Uterus (tissue), 4 donors: ENCODE data around the gene STRN. TPM values are rescaled to one million over a fixed set of nuclear protein-coding genes. Genes with fewer than 3 reads are reported as not detected.

Experiments
- DNase-seq, 2 donors: peaks; one replicate each; pipeline ENCODE4 v3.0.0-alpha.2; 2019 to 2020
- H3K27ac ChIP-seq, 2 donors: fragments of 200-600 bp; sonication (generic); 1 replicate in 1 of 2; 2 replicates in 1 of 2; pipeline ENCODE4 v1.5.1; 2016 to 2018
- H3K27me3 ChIP-seq, 2 donors: fragments of 200-600 bp; sonication (generic); one replicate each; pipeline ENCODE4 v1.5.1; 2018 to 2019; ENCODE audit warnings: control low read depth in 1 of 2
- H3K36me3 ChIP-seq, 2 donors: fragments of 200-600 bp; sonication (generic); one replicate each; pipeline ENCODE4 v1.5.1; 2019; ENCODE audit warnings: control low read depth in 1 of 2
- H3K4me1 ChIP-seq, 2 donors: fragments of 200-600 bp; sonication (generic); one replicate each; pipeline ENCODE4 v1.5.1; 2018 to 2019; ENCODE audit warnings: control low read depth in 1 of 2
- H3K4me3 ChIP-seq, 2 donors: fragments of 200-600 bp; sonication (generic); 1 replicate in 1 of 2; 2 replicates in 1 of 2; pipeline ENCODE4 v1.5.1; 2018 to 2019; ENCODE audit warnings: mild to moderate bottlenecking in 1 of 2
- H3K9me3 ChIP-seq, 2 donors: fragments of 200-600 bp; sonication (generic); one replicate each; pipeline ENCODE4 v1.5.1; 2019; ENCODE audit warnings: control low read depth in 1 of 2
- POLR2A ChIP-seq, 2 donors: fragments of 450-650 bp; IDR thresholded peaks; one replicate each; pipeline ENCODE4 v1.6.1; 2016; ENCODE audit warnings: antibody characterized with exemption in 2 of 2, mild to moderate bottlenecking in 1 of 2, moderate library complexity in 1 of 2
- intact Hi-C: fragments of 100-400 bp; cut with DNase I; formaldehyde crosslinking; loops from one replicate; pipeline ENCODE4 v1.15.1; 2023; ENCODE audit warnings: low total_unique reads
- total RNA-seq, 4 donors: library from RNA; depleted of rRNA in 3 of 4; stranded (reverse); fragments of >200 nt in 3 of 4; gene quantifications; one replicate each; pipeline versions ENCODE4 v1.1.0 to v1.2.4, GENCODE V29; 2014 to 2023
- TF ChIP-seq, protein P1 (sequence below), 4 experiments: fragments of 200-600 bp in 2 of 4; fragments of 450-650 bp in 2 of 4; sonication (generic) in 2 of 4; IDR thresholded peaks; one replicate each; pipeline ENCODE4 v1.5.1; 2016 to 2019; ENCODE audit warnings: antibody characterized with exemption in 4 of 4, mild to moderate bottlenecking in 2 of 4, moderate library complexity in 1 of 4
- donor health status: DM: yes; HTN: yes; CAD: no.

STRN gene
- total RNA-seq, 4 donors from 2014 or later, result 12.0 to 29.0 (median 20.2) TPM

DNA sequence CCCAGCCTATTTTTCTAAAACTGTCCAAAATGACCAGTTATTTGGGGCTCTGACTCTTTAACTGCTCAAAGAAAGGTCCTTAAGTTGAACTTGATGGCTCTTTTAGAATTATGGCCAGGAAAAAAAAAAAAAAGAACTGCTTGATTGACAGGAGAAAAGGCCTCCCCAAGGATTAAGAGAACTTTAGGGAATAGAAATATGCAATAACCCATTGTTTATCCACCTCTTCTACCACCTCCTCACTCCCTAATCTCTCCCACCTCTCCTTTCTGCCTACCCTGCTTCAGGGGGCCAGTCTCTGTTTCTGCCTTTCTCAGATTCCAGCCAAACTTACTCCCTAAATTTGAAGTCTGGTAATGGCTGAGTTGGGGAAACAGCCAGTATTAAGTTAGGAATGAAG is 5.7 kb upstream of the STRN start:
- Histone ChIP-seq H3K36me3 (no peaks in the 10 kb centered on the region), H3K27ac (no peak overlapping the region), H3K4me3 (no peak overlapping the region), H3K27me3 (no peaks in the 10 kb centered on the region), H3K9me3 (no peaks in the 10 kb centered on the region), H3K4me1 (no peaks in the 10 kb centered on the region)
- DNase-seq, result no peak
- intact Hi-C loops, result no loop called here
- TF ChIP-seq, protein P1, sequence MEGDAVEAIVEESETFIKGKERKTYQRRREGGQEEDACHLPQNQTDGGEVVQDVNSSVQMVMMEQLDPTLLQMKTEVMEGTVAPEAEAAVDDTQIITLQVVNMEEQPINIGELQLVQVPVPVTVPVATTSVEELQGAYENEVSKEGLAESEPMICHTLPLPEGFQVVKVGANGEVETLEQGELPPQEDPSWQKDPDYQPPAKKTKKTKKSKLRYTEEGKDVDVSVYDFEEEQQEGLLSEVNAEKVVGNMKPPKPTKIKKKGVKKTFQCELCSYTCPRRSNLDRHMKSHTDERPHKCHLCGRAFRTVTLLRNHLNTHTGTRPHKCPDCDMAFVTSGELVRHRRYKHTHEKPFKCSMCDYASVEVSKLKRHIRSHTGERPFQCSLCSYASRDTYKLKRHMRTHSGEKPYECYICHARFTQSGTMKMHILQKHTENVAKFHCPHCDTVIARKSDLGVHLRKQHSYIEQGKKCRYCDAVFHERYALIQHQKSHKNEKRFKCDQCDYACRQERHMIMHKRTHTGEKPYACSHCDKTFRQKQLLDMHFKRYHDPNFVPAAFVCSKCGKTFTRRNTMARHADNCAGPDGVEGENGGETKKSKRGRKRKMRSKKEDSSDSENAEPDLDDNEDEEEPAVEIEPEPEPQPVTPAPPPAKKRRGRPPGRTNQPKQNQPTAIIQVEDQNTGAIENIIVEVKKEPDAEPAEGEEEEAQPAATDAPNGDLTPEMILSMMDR (IDR thresholded peaks at IDR 0.05), result no peak
- no peak for TF ChIP-seq POLR2A (IDR thresholded peaks at IDR 0.05)

GRCh38 chr2:36967236-36967876 is 1.0 kb upstream of the STRN start:
- Histone ChIP-seq H3K27me3 (no peaks in the 10 kb centered on the region), H3K36me3 (no peaks in the 10 kb centered on the region), H3K4me1 (no peaks in the 10 kb centered on the region), H3K9me3 (no peaks in the 10 kb centered on the region), H3K4me3 (peak overlapping the region; percentile 71 to 100), H3K27ac (peak overlapping the region; percentile 73 to 88)
- no peak for DNase-seq
- TF ChIP-seq, protein P1 (IDR thresholded peaks at IDR 0.05), result no peak
- no peak for TF ChIP-seq POLR2A (IDR thresholded peaks at IDR 0.05)
- intact Hi-C loops, result no loop called here

- H3K27ac ChIP-seq, result peak overlapping the region; percentile 85 to 87
- DNase-seq, result no peak
- H3K27me3 ChIP-seq, result no peaks in the 10 kb centered on the region
Observed at GRCh38 chr2:36965751-36966369, 476 bp downstream of the STRN start.

DNA sequence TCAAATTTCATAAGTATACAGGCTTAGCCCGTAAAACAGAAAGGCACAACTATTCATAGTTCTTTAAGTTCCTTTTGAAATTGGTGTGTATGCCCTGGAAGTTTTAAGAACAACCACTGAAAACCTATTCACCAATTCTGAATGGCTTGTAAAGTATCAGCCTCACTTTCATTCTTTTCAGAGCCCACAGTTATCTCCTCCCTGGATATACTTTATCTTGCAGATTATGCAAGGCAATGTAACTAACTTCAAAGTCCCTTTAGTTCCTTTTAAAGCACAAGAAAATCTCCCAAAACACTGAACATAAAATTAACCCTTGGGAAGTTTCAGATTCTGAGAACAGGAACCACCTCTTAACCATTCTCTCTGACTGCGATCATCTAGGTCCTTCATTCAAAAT is 1.1 kb downstream of the STRN start:
- peak overlapping the region; percentile 63 to 100 for H3K4me3 ChIP-seq
- no peaks in the 10 kb centered on the region for H3K27me3 ChIP-seq
- intact Hi-C loops, result no loop called here
- no peaks in the 10 kb centered on the region for H3K9me3 ChIP-seq
- TF ChIP-seq POLR2A (IDR thresholded peaks at IDR 0.05), result no peak
- TF ChIP-seq, protein P1 (IDR thresholded peaks at IDR 0.05), result no peak
- no peak for DNase-seq
- H3K27ac ChIP-seq, result peak overlapping the region in 1 of 2 donors; percentile 87
- no peaks in the 10 kb centered on the region for H3K4me1 ChIP-seq
- no peaks in the 10 kb centered on the region for H3K36me3 ChIP-seq

More at GRCh38 chr2:36965751-36966369, 476 bp downstream of the STRN start:
- intact Hi-C loops, result no loop called here
- H3K4me3 ChIP-seq, result peak overlapping the region; percentile 63 to 100
- no peaks in the 10 kb centered on the region for H3K36me3 ChIP-seq
- H3K9me3 ChIP-seq, result no peaks in the 10 kb centered on the region
- no peaks in the 10 kb centered on the region for H3K4me1 ChIP-seq
- TF ChIP-seq POLR2A (IDR thresholded peaks at IDR 0.05), result no peak
- TF ChIP-seq, protein P1 (IDR thresholded peaks at IDR 0.05), result no peak

- no peaks in the 10 kb centered on the region for H3K36me3 ChIP-seq
- H3K27me3 ChIP-seq, result no peaks in the 10 kb centered on the region
- H3K4me1 ChIP-seq, result no peaks in the 10 kb centered on the region
- DNase-seq, result no peak
- TF ChIP-seq POLR2A (IDR thresholded peaks at IDR 0.05), result no peak
- TF ChIP-seq, protein P1 (IDR thresholded peaks at IDR 0.05), result no peak
- H3K9me3 ChIP-seq, result no peaks in the 10 kb centered on the region
- no peak overlapping the region for H3K27ac ChIP-seq
- H3K4me3 ChIP-seq, result peak overlapping the region in 1 of 2 donors; percentile 100
- intact Hi-C loops, result no loop called here
Observed at GRCh38 chr2:36964496-36965058, 1.8 kb downstream of the STRN start.
